GM18867 (cell line): Measurements from ENCODE around the gene PLA2G1B.
"Not testable (repeated sequence)": the region's sequence is repeated elsewhere in the genome, so short reads cannot be mapped to it uniquely, and the experiment has no call there.

Experiments
- ATAC-seq: cut with Tn5 transposase; IDR thresholded peaks from one replicate; pipeline ENCODE4 v1.9.1; 2021; ENCODE audit warnings: mild to moderate bottlenecking, moderate library complexity; ENCODE audit not compliant: unreplicated experiment

Gene PLA2G1B

GRCh38 chr12:120359128-120359527, 31.5 kb upstream of the PLA2G1B start:
- no peak for ATAC-seq

GRCh38 chr12:120358412-120359100, 31.0 kb upstream of the PLA2G1B start:
- ATAC-seq = no peak

- no peak for ATAC-seq
Measured at GRCh38 chr12:120357104-120357503, 29.5 kb upstream of the PLA2G1B start.

GRCh38 chr12:120356567-120357030, 29.0 kb upstream of the PLA2G1B start:
- no peak for ATAC-seq

GRCh38 chr12:120353556-120354317, 26.2 kb upstream of the PLA2G1B start:
- no peak for ATAC-seq

- ATAC-seq = no peak
Measured at GRCh38 chr12:120353136-120353535, 25.6 kb upstream of the PLA2G1B start.

- ATAC-seq = no peak
Measured at GRCh38 chr12:120352117-120352516, 24.5 kb upstream of the PLA2G1B start.

- no peak for ATAC-seq
Measured at GRCh38 chr12:120350576-120351350, 23.2 kb upstream of the PLA2G1B start.

- no peak for ATAC-seq
Measured at GRCh38 chr12:120347766-120348165, 20.2 kb upstream of the PLA2G1B start.

GRCh38 chr12:120346681-120347080, 19.1 kb upstream of the PLA2G1B start:
- no peak for ATAC-seq

GRCh38 chr12:120346031-120346430, 18.5 kb upstream of the PLA2G1B start:
- ATAC-seq = no peak

- ATAC-seq = no peak
Measured at GRCh38 chr12:120343692-120344091, 16.1 kb upstream of the PLA2G1B start.

GRCh38 chr12:120343039-120343537, 15.5 kb upstream of the PLA2G1B start:
- no peak for ATAC-seq

- no peak for ATAC-seq
Measured at GRCh38 chr12:120342175-120343038, 14.8 kb upstream of the PLA2G1B start.

- ATAC-seq = no peak
Measured at GRCh38 chr12:120339256-120339655, 11.7 kb upstream of the PLA2G1B start.

GRCh38 chr12:120337730-120338129, 10.2 kb upstream of the PLA2G1B start:
- ATAC-seq = no peak

GRCh38 chr12:120336392-120336791, 8.8 kb upstream of the PLA2G1B start:
- not testable (repeated sequence) for ATAC-seq

- ATAC-seq = not testable (repeated sequence)
Measured at GRCh38 chr12:120335447-120335846, 7.9 kb upstream of the PLA2G1B start.

GRCh38 chr12:120332523-120332922, 4.9 kb upstream of the PLA2G1B start:
- ATAC-seq = no peak

- no peak for ATAC-seq
Measured at GRCh38 chr12:120332041-120332440, 4.5 kb upstream of the PLA2G1B start.
